ENCODE measurements around the gene BCL11A.

The BCL11A gene

GRCh38 chr2:60553495-60554073, at the start of gene BCL11A:
TSS of gene BCL11A (minus strand) at chr2:60553654. CDS start at chr2:60553270, 384 bp downstream.
- peak; percentile 92 for DNase-seq (ENCODE audit: low spot score)

GRCh38 chr2:60602828-60603532, 49.5 kb upstream of the BCL11A start:
- no peak for DNase-seq (ENCODE audit: low spot score)

- DNase-seq (ENCODE audit: low spot score): no peak
Measured at GRCh38 chr2:60602388-60602787, 48.9 kb upstream of the BCL11A start.

GRCh38 chr2:60598271-60598670, 44.8 kb upstream of the BCL11A start:
- no peak for DNase-seq (ENCODE audit: low spot score)

GRCh38 chr2:60597346-60597745, 43.9 kb upstream of the BCL11A start:
- no peak for DNase-seq (ENCODE audit: low spot score)

GRCh38 chr2:60596411-60596810, 43.0 kb upstream of the BCL11A start:
- no peak for DNase-seq (ENCODE audit: low spot score)

- DNase-seq (ENCODE audit: low spot score): no peak
Measured at GRCh38 chr2:60595953-60596352, 42.5 kb upstream of the BCL11A start.

GRCh38 chr2:60589104-60589503, 35.6 kb upstream of the BCL11A start:
- no peak for DNase-seq (ENCODE audit: low spot score)

- DNase-seq (ENCODE audit: low spot score): no peak
Measured at GRCh38 chr2:60586081-60586480, 32.6 kb upstream of the BCL11A start.

- no peak for DNase-seq (ENCODE audit: low spot score)
Measured at GRCh38 chr2:60585276-60585675, 31.8 kb upstream of the BCL11A start.

GRCh38 chr2:60583604-60584003, 30.1 kb upstream of the BCL11A start:
- no peak for DNase-seq (ENCODE audit: low spot score)

GRCh38 chr2:60581433-60582282, 28.2 kb upstream of the BCL11A start:
- DNase-seq (ENCODE audit: low spot score): peak; percentile 84

GRCh38 chr2:60577682-60578283, 24.3 kb upstream of the BCL11A start:
- no peak for DNase-seq (ENCODE audit: low spot score)

- DNase-seq (ENCODE audit: low spot score): no peak
Measured at GRCh38 chr2:60573251-60573650, 19.8 kb upstream of the BCL11A start.

- DNase-seq (ENCODE audit: low spot score): no peak
Measured at GRCh38 chr2:60570251-60570650, 16.8 kb upstream of the BCL11A start.

- DNase-seq (ENCODE audit: low spot score): no peak
Measured at GRCh38 chr2:60569680-60570111, 16.2 kb upstream of the BCL11A start.

GRCh38 chr2:60567919-60568768, 14.7 kb upstream of the BCL11A start:
- no peak for DNase-seq (ENCODE audit: low spot score)

GRCh38 chr2:60567096-60567495, 13.6 kb upstream of the BCL11A start:
- no peak for DNase-seq (ENCODE audit: low spot score)

- DNase-seq (ENCODE audit: low spot score): no peak
Measured at GRCh38 chr2:60565472-60565871, 12.0 kb upstream of the BCL11A start.

- peak; percentile 66 for DNase-seq (ENCODE audit: low spot score)
Measured at GRCh38 chr2:60560734-60561644, 7.5 kb upstream of the BCL11A start.
